K562 (cell line): ENCODE measurements around the gene PTK7. TPM values are rescaled to one million over a fixed set of nuclear protein-coding genes. Genes with fewer than 3 reads are reported as not detected.

ENCODE experiments used
- ARID3B ChIP-seq: fragments of 250-450 bp; sonication (Bioruptor Pico); IDR thresholded peaks from 2 replicates; pipeline ENCODE4 v1.4.0; 2020; ENCODE audit warnings: borderline replicate concordance
- ATF3 ChIP-seq, 2 experiments: fragments of 450-650 bp in 1 of 2; sonication (generic) in 1 of 2; formaldehyde crosslinking in 1 of 2; IDR thresholded peaks in 1 of 2; conservative IDR thresholded peaks in 1 of 2; 2 replicates each; pipeline versions ENCODE4 v1.6.1 to v1.8.1; 2016 to 2023; ENCODE audit warnings: mild to moderate bottlenecking in 2 of 2, moderate library complexity in 2 of 2, inconsistent platforms in 1 of 2, missing genetic modification reagents in 1 of 2
- CHD2 ChIP-seq: IDR thresholded peaks from 2 replicates; pipeline ENCODE4 v1.6.1; 2011; ENCODE audit warnings: low read depth, low read length
- CTCFL ChIP-seq: IDR thresholded peaks from 2 replicates; pipeline ENCODE4 v1.6.1; 2011; ENCODE audit warnings: borderline replicate concordance, low read depth, mild to moderate bottlenecking, moderate library complexity, low read length; ENCODE audit not compliant: insufficient read depth, poor library complexity, severe bottlenecking
- E2F8 ChIP-seq: fragments of 450-650 bp; IDR thresholded peaks from 2 replicates; pipeline ENCODE4 v1.7.1; 2018; ENCODE audit warnings: mild to moderate bottlenecking, low read depth; ENCODE audit not compliant: partially characterized antibody
- FOXJ2 ChIP-seq: fragments of 200-800 bp; sonication (Bioruptor generic); IDR thresholded peaks from 2 replicates; pipeline ENCODE4 v1.6.1; 2016; ENCODE audit warnings: missing genetic modification characterization, missing compliant biosample characterization
- HCFC1 ChIP-seq: IDR thresholded peaks from 2 replicates; pipeline ENCODE4 v1.6.1; 2012; ENCODE audit warnings: low read depth, low read length, improper control_type of control experiment
- L3MBTL2 ChIP-seq: fragments of 450-650 bp; IDR thresholded peaks from 2 replicates; pipeline ENCODE4 v1.6.1; 2016; ENCODE audit warnings: mild to moderate bottlenecking, moderate library complexity
- LEF1 ChIP-seq: fragments of 450-650 bp; IDR thresholded peaks from 2 replicates; pipeline ENCODE4 v1.6.1; 2016; ENCODE audit warnings: mild to moderate bottlenecking
- POLR2A ChIP-seq: fragments of 450-650 bp; conservative IDR thresholded peaks from 2 replicates; pipeline ENCODE4 v1.6.1; 2016
- RBM25 ChIP-seq: fragments of 200-400 bp; formaldehyde crosslinking; IDR thresholded peaks from 2 replicates; pipeline ENCODE4 v1.6.1; 2018; ENCODE audit warnings: low read length, low read depth, moderate library complexity; ENCODE audit not compliant: severe bottlenecking
- SP2 ChIP-seq: IDR thresholded peaks from 2 replicates; pipeline ENCODE4 v1.6.1; 2011; ENCODE audit warnings: mild to moderate bottlenecking, low read depth, low read length, moderate library complexity; ENCODE audit not compliant: poor library complexity, severe bottlenecking; ENCODE audit errors: extremely low read depth
- ZBTB17 ChIP-seq: fragments of 450-650 bp; formaldehyde crosslinking; IDR thresholded peaks from 2 replicates; pipeline ENCODE4 v1.4.0; 2020; ENCODE audit warnings: mild to moderate bottlenecking
- ZBTB33 ChIP-seq: sonication (generic); formaldehyde crosslinking; IDR thresholded peaks from 2 replicates; pipeline ENCODE4 v1.8.1; 2023; ENCODE audit warnings: mild to moderate bottlenecking, missing genetic modification reagents
- ZNF57 ChIP-seq: fragments of 450-650 bp; formaldehyde crosslinking; IDR thresholded peaks from 2 replicates; pipeline ENCODE4 v1.4.0; 2020; ENCODE audit warnings: mild to moderate bottlenecking, moderate library complexity
- polyA plus RNA-seq, 8 experiments: library from polyadenylated mRNA; depleted of rRNA in 4 of 8; stranded (reverse) in 5 of 8; unstranded in 3 of 8; fragments of >200 nt; fragmentation: Nextera tagmentation in 2 of 8; fragmentation: Illumina TruSeq in 1 of 8; extraction: Ambion mirVana in 2 of 8; extraction: Trizol in 1 of 8; gene quantifications; 2 replicates each; pipeline versions ENCODE4 v1.2.1 to v1.2.3, GENCODE V29; 2011 to 2014; ENCODE audit warnings: inconsistent platforms in 1 of 8, missing spikeins in 1 of 8
- total RNA-seq, 7 experiments: library from RNA; depleted of rRNA in 6 of 7; stranded (reverse); fragments of >200 nt in 6 of 7; fragmentation: Illumina TruSeq in 2 of 7; extraction: Trizol in 2 of 7; gene quantifications; 2 replicates each; pipeline versions ENCODE4 v1.2.1 to v1.2.3, GENCODE V29; 2011 to 2021; ENCODE audit warnings: low replicate concordance in 1 of 7

Gene PTK7
- total and polyA plus RNA-seq, 9 of the 15 experiments (the other 6 are each of a cell fraction or from before 2014, with no cell fraction given) = 0.20 to 6.8 (median 4.2) TPM

- TF ChIP-seq ZBTB33 (CRISPR knock-in tag) (peak; percentile 94), ARID3B (CRISPR knock-in tag) (peak; percentile 26; the same call in 1 of the 2 replicates), LEF1 (peak; percentile 72; the same call in 1 of the 2 replicates), CTCFL (peak; percentile 13), HCFC1 (0 out of 2 replicates have a peak, but pooled peaks have one; percentile 42), ATF3 (IDR thresholded peaks at IDR 0.05) (peak; percentile 79), ATF3 (CRISPR knock-in tag; conservative IDR thresholded peaks at IDR 0.05) (peak; percentile 58; the same call in 1 of the 2 replicates), RBM25 (peak; percentile 99), SP2 (peak; percentile 15), CHD2 (peak; percentile 88), E2F8 (peak; percentile 65), L3MBTL2 (0 out of 2 replicates have a peak, but pooled peaks have one; percentile 14), FOXJ2 (tag) (peak; percentile 98), ZBTB17 (CRISPR knock-in tag) (peak; percentile 72; the same call in 1 of the 2 replicates), ZNF57 (CRISPR knock-in tag) (0 out of 2 replicates have a peak, but pooled peaks have one; percentile 65), POLR2A (0 out of 2 replicates have a peak, but pooled peaks have one; percentile 45)
- TF ChIP-seq, all 486 proteins: peak for 101
Measured at GRCh38 chr6:43174263-43175112, 98.4 kb downstream of the PTK7 start (continued).
